ENCODE results near the gene COL2A1. TPM values are rescaled to one million over a fixed set of nuclear protein-coding genes. Genes with fewer than 3 reads are reported as not detected.

The COL2A1 gene
- total and polyA plus RNA-seq, 9 of the 15 experiments (the other 6 are each of a cell fraction or from before 2014, with no cell fraction given), result 0.46 TPM; not detected in 8

DNA sequence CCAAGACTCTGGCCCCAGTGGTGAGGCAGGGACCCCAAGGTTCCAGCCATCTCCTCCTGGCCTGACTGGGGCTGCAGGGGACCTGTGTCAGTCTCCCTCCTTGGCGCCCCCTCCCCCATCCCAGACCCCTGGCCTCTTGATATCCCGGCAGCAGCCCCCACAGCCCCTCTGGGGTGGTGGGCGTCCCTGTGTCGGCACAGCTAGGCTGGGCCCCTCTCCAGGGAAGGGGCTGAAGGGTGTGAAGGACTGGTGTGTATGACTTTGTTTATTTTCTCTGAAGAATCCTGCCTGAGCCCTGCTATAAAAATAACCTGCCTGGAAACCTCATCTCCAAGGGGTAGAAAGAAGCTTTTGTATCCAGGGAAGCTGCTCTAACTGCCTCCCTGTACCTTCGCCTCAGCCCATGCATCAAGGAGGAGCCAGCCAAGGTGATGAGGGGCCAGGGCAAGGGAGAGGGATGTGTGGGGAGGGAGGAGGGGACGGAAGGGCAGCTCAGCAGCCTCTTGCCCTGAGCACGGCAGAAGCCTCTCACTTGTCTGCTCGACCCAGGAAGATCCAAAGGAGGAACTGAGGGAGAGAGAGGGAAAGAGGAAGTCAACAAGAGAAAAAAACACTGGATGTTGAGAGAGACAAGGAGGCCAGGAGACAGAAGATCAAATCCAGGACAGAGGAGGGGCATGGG, 25.4 kb upstream of the COL2A1 start:
- FAIRE-seq (no peak), DNase-seq (ENCODE audit: extremely low read depth in 1 of 4, low spot score in 3 of 4) (no peak), ATAC-seq (peak; percentile 8; the same call in 2 of the 3 replicates)
- Histone ChIP-seq H3K4me3 (no peak overlapping the region), H3K9ac (ENCODE audit: insufficient read depth in 1 of 2, low read depth in 2 of 2, low read length in 2 of 2) (no peak overlapping the region), H3K9me1 (ENCODE audit: control insufficient read depth, insufficient read depth, low read length) (no peaks in the 10 kb centered on the region), H3K4me1 (replicated peaks in 1 of 2; ENCODE audit: control insufficient read depth in 2 of 2, insufficient read depth in 2 of 2, low read length in 2 of 2) (peaks cover 8 to 17% of the 10 kb centered on the region in 2 experiments), H3K4me2 (ENCODE audit: insufficient read depth, low read length) (no peak overlapping the region), H2AFZ (ENCODE audit: low read depth, low read length) (peak overlapping the region; percentile 78), H3K79me2 (ENCODE audit: control insufficient read depth, insufficient read depth, low read length) (no peaks in the 10 kb centered on the region), H3K27ac (ENCODE audit: extremely low read depth, low read depth, low read length) (no peak overlapping the region), H4K20me1 (replicated peaks; ENCODE audit: control insufficient read depth, insufficient read depth, low read length) (no peaks in the 10 kb centered on the region), H3K27me3 (ENCODE audit: control insufficient read depth in 2 of 2, insufficient read depth in 2 of 2, low read length in 2 of 2) (no peaks in the 10 kb centered on the region; a peak in 1 of 5 replicates), H3K36me3 (ENCODE audit: control insufficient read depth, insufficient read depth, low read length) (no peaks in the 10 kb centered on the region), H3K9me3 (replicated peaks; ENCODE audit: control insufficient read depth, insufficient read depth, low read depth, low read length) (no peaks in the 10 kb centered on the region)
- ChIA-PET CTCF (ENCODE audit: low intra/inter-chr PET ratio) (no interaction called here), POLR2A (interaction anchor here (0.6 to 1.2 kb wide), 3 partner anchors 26 to 293 kb away, joined by 3 to 5 read pairs (median 3); no protein-coding TSS in a partner anchor)
- WGBS (ENCODE audit: insufficient coverage, low coverage, missing lambda C conversion rate), result 20% methylated on average over 1 of the region's 8 CpGs
- TF ChIP-seq SPI1 (IDR thresholded peaks at IDR 0.05; ENCODE audit: borderline replicate concordance, low read depth, low read length), result peak; percentile 95
- 0 out of 2 replicates have a peak, but pooled peaks have one; percentile 17 for TF ChIP-seq ARID1B (IDR thresholded peaks at IDR 0.05)
- TF ChIP-seq, protein P1, sequence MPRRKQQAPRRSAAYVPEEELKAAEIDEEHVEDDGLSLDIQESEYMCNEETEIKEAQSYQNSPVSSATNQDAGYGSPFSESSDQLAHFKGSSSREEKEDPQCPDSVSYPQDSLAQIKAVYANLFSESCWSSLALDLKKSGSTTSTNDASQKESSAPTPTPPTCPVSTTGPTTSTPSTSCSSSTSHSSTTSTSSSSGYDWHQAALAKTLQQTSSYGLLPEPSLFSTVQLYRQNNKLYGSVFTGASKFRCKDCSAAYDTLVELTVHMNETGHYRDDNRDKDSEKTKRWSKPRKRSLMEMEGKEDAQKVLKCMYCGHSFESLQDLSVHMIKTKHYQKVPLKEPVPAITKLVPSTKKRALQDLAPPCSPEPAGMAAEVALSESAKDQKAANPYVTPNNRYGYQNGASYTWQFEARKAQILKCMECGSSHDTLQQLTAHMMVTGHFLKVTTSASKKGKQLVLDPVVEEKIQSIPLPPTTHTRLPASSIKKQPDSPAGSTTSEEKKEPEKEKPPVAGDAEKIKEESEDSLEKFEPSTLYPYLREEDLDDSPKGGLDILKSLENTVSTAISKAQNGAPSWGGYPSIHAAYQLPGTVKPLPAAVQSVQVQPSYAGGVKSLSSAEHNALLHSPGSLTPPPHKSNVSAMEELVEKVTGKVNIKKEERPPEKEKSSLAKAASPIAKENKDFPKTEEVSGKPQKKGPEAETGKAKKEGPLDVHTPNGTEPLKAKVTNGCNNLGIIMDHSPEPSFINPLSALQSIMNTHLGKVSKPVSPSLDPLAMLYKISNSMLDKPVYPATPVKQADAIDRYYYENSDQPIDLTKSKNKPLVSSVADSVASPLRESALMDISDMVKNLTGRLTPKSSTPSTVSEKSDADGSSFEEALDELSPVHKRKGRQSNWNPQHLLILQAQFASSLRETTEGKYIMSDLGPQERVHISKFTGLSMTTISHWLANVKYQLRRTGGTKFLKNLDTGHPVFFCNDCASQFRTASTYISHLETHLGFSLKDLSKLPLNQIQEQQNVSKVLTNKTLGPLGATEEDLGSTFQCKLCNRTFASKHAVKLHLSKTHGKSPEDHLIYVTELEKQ (CRISPR knock-in tag; IDR thresholded peaks at IDR 0.05), result no peak
- no peak for TF ChIP-seq SNIP1 (IDR thresholded peaks at IDR 0.05; ENCODE audit: low read depth)
- TF ChIP-seq ZNF76 (CRISPR knock-in tag; IDR thresholded peaks at IDR 0.05; ENCODE audit: borderline replicate concordance), result no peak
- no peak for TF ChIP-seq TCF7 (IDR thresholded peaks at IDR 0.05; ENCODE audit: borderline replicate concordance)
- TF ChIP-seq FOXK2 (conservative IDR thresholded peaks at IDR 0.05 in 1 of 2, IDR thresholded peaks at IDR 0.05 in 1 of 2; ENCODE audit: low read depth in 2 of 2), result peak; percentile 22 to 72; a peak in 3 of 4 replicates
- peak; percentile 18 for TF ChIP-seq RBBP5 (IDR thresholded peaks at IDR 0.05; ENCODE audit: borderline replicate concordance, insufficient read depth, low read length, poor library complexity, severe bottlenecking)
- no peak for TF ChIP-seq ZNF41 (CRISPR knock-in tag; conservative IDR thresholded peaks at IDR 0.05)
- intact Hi-C loops (cut with micrococcal nuclease) (no loop called here), in situ Hi-C loops (cut with MboI) (no loop called here)
- BruUV-seq (replicated peaks), result no TSS peak
